UCSD-AML1 (cell line): ENCODE data around the gene TRIM59.

Experiments used
- DNase-seq: peaks from one replicate; lab custom pipeline; 2025; ENCODE audit not compliant: unreplicated experiment; lab: John Stamatoyannopoulos, UW

TRIM59 gene, protein sequence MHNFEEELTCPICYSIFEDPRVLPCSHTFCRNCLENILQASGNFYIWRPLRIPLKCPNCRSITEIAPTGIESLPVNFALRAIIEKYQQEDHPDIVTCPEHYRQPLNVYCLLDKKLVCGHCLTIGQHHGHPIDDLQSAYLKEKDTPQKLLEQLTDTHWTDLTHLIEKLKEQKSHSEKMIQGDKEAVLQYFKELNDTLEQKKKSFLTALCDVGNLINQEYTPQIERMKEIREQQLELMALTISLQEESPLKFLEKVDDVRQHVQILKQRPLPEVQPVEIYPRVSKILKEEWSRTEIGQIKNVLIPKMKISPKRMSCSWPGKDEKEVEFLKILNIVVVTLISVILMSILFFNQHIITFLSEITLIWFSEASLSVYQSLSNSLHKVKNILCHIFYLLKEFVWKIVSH

DNA sequence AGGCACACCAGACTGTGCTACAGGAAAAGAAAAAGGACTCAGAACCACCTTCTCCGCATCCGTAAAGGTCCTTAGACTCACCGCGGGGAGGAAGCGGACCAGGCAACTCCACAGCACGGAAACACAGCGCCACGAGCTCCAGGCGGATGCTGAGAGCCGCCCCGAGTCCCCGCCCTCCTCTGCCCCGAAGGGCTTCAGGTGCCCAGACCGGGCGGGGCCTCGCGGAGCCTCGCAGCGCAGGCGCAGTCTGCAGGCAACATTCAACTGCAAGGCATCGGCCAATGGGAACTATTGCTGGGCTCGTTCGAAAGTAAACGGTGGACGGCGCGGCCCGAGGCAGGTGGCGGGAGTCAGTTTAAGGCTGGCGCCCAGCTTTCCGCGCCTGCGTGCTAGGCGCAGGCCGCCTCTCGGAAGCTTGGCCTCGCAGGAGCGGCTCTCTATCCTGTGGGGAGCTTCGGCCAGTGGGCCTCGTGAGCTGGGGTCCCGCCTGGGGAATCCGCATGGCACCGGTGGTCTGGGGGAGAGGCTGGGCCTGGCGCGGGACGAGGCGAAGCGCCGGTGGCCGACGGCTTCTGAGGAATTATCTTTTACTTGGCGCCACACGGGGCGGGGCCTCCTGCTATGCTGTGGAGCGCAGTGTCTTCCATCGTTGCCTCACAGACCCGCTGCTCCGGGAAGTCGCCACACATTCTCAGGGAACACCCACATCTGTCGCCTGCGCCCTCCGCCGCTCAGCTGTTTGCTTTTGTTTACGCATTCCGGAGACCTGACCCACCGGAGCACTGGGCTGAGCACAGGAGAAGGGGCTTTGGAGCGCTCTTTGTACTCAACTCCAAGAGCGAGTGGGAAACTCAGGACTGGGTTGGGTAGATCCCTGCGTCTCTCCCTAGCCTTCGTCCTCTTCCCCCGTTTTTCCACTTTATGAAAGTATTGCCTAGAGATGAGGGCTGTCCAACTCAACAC lies at the start of gene TRIM59:
Gene TRIM59 (minus strand): TSS at position 151 of the 963 bp plus-strand sequence. CDS start 10,603 bp downstream, outside the sequence.
- no peak for DNase-seq

DNA sequence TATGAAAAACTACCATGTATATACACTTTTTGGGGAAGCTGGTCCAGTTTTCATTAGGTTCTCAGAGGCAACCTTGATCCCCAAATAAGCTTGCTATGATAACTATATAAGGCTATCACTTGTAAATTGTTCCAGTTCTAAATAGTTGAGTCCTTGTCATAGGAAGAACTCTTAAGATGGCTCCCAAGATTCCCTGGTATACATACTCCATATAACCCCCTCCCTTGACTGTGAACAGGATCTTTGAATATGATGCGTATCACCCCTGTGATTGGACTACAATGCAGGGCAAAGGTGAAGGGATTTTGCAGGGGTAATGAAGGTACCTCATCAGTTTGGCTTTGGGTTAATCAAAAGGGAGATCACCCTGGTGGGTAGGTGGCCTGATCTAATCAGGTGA lies 48.6 kb upstream of the TRIM59 start:
- no peak for DNase-seq

DNA sequence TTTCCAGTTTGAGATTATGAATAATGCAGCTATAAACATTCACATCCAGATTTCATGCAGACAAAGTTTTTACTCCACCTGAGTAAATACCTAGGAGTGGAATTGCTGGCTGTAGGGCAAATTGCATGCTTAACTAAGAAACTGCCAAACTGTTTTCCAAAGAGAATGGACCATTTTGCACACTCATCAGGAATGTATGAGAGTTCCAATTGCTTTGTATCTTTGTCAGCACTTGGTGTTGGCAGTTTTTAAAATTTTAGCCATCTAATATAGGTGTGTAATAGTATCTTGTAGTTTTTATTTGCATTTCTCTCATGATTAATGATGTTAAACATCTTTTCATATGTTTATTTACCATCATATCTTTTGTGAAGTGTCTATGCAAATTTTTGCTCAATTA lies 40.6 kb upstream of the TRIM59 start:
- no peak for DNase-seq

DNA sequence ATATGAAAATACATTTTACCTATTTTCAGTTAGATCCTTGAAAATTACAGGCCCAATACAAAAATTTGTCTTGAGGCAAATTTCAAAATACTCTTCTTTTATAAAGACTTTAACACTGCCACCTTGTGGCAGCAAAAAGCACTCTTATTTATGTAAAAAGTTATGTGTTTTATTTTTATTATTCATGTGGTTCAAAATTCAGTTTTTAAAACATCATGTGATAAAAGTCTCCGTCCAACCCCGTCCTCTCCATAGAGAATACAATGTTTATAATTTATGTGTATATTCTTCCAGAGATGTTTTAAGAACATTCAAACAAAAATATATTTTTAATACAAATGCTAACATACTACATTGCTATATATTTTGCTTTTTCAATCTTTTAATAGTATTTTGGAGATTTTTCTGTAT lies 36.9 kb upstream of the TRIM59 start:
- DNase-seq = no peak

DNA sequence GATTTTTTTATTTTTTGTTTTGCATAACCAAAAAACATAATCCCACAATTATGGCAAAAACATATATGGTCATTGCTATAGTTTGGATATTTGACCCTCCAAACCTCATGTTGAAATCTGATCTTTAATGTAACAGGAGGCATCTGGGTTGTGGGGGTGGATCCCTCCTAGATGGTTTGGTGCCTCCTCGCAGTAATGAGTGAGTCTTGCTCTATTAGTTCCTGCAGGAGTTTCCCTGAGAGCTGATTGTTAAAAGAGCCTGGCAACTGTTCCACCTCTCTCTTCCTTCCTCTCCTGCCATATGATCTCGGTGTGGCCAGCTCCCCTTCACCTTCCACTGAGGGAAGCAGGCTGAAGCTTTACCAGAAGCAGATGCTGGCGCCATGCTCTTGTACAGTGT lies 33.2 kb upstream of the TRIM59 start:
- no peak for DNase-seq

DNA sequence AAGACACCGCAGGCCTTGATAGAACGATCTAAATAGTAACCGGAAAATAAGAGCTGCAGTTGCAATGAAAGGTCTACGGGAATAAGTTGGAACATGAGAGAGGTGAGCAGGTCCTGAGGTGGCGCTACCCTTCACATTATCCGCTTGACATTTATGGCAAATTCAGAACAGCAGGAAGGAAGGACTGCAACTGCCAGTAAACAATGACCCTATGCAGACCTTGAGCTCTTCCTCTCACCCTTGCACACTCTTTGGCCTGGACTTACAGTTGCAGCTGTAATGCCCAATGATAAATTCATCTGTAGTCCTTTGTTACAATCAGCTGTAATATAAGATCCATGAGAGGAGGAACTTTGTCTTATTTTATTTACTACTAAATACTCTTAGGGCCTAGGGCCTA lies 32.3 kb upstream of the TRIM59 start:
- no peak for DNase-seq

DNA sequence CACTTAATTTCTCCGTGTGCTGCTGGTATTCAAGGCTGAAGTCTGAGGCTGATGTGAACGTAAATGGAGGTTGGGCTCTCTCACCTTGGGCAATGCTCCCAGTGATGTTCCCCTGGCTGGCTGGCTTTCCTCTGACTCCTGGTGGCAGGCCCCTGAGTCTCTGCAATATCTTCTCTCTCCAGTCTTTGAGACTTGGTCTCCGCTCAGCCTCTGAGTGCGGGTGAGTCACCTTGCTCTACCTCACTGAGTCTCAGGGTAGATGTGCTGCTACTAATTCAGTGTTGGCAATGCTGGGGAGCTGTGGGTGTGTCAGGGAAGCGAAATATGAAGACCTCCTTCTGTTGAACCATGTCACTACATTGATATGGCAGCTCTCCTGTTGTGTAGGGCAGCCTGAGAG lies 31.3 kb upstream of the TRIM59 start:
- no peak for DNase-seq

DNA sequence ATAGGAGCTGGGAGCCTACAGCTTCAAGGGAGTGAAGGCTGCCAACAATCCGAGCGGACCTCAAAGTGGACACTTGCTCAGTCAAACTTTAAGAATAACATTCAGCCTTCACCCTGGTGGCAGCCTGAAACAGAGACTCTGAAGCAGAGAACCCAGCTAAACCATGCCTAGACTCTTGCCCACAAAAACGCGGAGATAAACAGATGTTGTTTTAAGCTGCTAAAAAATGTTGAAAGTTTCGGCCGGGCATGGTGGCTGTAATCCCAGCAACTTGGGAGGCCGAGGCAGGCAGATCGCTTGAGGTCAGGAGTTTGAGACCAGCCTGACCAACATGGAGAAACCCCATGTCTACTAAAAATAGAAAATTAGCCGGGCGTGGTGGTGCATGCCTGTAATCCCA lies 29.8 kb upstream of the TRIM59 start:
- DNase-seq = no peak

DNA sequence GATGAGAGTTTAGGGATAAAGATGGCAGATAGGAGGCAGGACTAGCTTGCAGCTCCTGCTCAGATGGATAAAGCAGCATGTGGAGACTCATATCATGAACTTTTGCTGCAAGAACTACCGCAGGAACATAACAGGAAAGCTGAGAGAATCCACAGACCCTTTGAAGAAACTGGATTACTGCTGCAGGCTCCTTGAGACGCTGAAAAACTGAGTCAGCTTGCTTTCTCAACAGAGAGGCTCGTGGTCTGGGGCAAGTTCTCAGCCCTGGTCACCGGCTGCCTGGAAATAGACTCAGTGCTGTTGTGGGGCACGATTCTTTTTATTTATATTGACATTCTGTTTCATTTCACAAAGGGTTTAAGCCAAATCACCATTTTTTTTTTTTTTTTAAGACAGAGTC lies 28.8 kb upstream of the TRIM59 start:
- DNase-seq = no peak

DNA sequence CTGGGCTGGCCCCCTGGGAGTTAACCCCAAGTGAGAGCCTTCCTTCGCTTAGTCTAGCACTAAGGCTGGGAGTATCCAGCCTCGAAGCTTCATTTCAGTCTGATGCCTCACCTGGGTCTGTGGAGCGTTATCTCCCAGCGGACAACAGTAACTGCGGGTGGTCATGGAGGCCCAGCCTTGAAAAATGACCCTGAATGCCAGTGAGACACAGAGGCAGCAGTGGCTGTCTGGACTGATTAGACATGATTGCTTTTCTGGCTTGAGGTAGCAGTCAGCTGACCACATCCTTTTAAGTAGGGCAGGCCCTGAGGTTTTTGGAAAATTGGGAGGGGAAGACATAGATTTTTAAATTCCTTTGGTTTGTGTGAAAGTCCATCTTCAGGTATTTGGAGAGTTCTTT lies 28.2 kb upstream of the TRIM59 start:
- no peak for DNase-seq

DNA sequence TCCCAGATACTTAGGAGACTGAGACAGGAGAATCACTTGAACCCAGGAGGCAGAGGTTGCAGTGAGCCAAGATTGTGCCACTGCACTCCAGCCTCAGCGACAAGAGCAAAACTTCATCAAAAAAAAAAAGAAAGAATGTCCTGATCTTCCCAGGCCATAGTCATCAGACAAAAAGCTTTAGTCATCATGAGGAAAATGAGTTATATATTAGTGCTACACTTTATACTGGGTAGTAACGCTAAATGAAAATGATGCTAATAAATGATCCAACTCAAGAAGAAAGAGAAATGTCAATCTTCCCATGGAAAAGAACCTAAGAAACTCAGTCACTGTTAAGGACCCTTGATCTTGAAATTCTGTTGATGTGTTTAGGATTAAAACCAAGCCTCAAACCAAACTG lies 26.3 kb upstream of the TRIM59 start:
- DNase-seq = no peak

DNA sequence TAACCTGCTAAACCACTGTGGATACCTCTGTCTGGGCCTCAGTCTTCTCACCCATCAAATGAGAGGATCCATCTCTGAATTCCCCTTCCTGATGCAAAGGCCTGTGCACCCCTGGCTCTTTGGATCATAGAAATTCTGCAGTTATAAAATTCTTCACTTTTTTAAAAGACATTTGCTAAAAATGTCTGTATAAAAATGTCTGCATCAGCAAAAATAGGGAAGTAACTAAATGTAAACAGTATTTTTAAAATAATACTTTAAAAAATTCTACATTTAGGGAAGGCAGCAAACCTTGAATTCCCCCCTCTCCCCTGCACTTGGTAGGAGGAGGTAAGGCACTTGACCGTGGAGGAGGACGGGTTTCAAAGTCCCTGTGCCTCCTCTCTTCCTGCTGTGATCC lies 25.6 kb upstream of the TRIM59 start:
- DNase-seq = no peak

DNA sequence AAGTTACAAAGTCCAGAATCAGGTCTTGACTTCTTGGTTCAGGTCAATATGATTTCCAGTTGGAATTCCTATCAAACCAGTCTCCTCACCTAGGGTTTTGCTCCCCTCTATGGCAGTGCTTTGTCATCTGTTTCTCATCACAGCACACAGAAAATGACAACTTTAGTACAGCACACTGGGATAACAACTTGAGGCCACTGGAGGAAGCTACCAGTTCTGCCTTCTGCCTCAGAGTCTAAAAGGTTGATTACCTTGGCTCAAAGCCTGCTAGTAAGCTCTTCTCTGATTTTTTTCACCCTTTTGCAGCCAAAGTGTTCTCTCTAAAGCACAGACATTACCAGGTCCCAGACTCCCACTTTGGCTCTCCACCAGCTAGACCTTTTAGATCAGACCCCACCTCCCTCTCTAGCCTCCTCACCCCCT lies 24.8 kb upstream of the TRIM59 start:
- DNase-seq = no peak

DNA sequence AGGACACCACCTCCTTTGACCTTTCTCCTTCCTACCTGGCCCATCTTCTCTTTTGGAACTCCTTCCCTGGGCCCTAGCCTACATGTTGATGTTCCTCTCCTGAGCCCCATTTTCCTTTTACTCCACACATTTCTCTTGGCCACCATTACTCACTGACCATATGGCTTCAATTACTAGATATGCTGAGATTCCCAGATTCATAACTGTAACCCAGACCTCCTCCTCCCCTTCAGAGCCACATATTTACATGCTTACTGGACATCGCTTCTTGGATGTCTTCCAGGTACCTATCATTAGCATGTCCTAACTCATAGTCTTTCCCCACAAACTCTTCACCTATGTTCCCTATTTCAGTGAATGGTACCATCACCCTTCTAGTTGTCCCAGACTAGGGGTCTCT lies 24.4 kb upstream of the TRIM59 start:
- DNase-seq = no peak

DNA sequence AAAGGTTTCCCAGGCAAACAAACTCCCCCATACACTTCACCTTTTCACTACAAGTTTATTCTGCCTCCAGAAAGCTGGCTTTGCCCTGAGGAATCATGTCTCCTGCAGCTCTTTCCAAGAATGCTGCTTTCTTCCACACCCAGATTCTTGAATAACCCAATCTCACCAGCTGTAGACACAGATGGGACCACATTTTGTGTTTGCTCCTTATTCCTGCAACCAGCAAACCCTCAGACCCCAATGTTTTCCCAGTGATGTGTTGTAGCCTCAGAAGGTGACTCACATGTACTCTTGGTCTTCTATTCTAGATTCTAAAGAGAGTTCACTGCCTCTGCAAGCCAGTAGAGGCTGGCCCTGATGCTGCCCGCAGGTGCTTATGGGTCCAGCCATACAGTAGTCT lies 23.6 kb upstream of the TRIM59 start:
- no peak for DNase-seq

DNA sequence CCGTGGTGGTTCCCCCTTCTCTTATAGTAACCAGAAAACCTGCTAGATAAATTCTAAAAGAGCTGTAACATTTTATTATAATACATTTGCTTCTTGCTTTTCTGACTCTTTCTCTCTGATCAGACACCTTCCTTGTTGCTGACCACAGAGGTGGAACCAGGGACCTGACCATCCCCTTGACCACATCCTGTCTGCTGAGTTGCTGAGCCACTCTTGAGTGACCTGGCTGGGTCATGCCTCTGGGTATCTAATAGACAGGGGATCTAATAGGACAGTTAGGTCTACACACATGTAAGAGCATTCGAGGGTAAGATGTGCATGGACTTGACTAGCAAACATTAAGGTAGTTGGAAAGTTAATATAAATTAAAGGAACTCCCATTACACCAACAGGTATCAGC lies 22.8 kb upstream of the TRIM59 start:
- no peak for DNase-seq

DNA sequence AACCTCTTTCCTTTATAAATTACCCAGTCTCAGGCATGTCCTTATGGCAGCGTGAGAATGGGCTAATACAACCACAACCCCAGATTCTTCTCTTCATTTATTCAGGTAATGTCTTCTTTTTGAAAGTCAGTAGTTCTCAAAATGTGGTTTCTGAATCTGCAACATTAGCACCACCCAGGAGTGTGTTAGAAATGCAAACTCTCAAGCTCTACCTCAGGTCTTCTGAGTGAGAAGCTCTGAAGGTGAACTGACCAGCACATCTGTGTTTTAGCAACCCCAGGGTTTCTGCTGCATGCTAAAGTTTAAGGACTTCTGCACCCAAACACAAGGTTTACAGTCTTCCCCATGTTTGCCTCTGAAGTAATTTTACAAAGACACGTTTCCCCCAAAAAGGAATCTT lies 22.3 kb upstream of the TRIM59 start:
- DNase-seq = no peak

DNA sequence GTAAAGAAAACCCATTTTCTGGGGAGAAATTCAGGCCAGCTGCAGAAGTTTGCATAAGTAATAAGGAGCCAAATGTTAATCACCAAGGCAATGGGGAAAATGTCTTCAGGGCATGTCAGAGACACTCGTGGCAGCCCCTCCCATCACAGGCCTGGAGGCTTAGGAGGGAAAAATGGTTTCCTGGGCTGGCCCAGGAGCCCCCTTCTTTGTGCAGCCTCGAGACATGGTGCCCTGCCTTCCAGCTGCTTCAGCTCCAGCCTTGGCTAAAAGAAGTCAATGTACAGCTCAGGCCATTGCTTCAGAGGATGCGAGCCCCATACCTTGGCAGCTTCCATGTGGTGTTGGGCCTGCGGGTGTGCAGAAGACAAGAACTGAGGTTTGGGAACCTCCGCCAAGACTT lies 20.6 kb upstream of the TRIM59 start:
- no peak for DNase-seq

DNA sequence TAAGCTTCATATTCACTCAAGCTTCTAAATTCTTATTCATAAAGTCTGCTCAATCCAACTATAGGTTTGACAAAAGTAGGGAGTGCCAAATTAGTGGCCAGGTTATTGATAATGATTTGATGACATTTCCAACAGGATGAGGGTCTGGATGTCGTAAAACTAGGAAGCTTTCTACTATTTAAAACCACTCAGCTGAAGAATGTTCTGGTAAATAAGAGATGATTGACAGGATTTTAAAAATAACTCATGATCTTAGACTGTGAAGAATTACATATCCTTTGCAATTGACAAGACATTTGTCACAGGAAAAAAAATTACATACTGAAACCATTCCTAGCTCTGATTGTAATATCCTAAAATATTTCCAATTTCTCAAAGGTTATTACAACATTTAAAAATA lies 15.4 kb upstream of the TRIM59 start:
- DNase-seq = no peak

DNA sequence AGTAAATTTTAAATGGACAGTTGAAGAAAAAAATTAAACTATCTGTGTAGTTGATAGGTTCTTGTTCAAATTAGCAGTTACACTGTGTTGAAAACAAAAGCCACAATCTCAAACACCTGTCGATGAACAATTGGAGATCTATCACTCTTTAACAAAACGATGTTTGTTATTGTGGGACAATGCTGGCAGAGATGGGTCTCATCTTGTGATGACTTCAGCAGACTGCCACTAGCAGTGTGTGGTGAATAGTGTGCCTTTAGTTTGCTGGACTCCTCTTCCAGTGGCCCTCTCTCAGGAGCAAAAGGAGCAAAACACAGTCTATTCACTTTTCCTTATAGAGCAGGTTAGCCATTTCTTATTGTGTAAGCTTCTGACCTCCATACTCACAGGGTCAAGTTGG lies 14.7 kb upstream of the TRIM59 start:
- DNase-seq = no peak

DNA sequence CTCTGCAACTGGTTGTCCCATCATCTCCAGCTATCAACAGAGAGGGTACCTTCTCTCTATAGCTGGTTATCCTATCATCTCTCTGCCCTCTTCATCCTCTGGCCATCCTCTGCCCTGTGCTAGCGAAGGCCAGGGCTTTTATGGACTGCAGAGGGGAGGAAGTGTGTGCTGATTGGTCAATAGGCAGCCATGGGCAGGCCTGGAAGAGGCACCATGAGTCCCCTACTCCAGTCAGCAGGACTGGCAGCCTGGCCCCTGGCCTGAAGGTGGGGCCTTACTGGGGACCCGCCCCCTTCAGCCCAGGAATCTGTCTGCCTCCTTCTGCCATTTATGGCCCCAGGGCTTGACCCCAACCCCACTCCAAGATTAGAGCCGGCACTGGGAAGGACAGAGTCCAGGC lies 10.4 kb upstream of the TRIM59 start:
- no peak for DNase-seq

DNA sequence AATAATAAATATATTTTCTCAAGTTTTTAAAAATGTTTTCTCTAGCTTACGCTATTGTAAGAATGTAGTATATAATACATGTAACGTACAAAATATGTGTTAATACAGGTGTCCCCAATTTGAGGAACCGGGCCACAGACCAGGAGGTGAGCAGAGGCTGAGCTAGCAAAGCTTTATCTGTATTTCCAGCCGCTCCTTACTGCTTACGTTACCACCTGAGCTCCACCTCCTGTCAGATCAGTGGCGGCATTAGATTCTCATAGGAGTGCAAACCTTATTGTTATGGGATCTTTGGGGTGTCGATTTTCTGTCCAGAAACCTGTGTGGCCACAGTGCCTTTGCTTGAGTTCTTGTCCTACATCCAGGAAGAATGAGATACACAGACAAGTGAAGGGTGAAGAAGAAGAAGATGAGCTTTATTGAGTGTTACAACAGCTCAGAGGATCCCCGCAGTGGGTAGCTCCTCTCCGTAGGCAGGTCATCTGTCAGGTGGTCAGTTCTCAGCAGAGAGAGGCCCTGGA lies 9.9 kb upstream of the TRIM59 start:
- no peak for DNase-seq
